Measurements from ENCODE around the gene ATG16L2.

Gene ATG16L2

GRCh38 chr11:72776117-72776843 is 37.9 kb upstream of the ATG16L2 start:
- TF ChIP-seq, protein P1, sequence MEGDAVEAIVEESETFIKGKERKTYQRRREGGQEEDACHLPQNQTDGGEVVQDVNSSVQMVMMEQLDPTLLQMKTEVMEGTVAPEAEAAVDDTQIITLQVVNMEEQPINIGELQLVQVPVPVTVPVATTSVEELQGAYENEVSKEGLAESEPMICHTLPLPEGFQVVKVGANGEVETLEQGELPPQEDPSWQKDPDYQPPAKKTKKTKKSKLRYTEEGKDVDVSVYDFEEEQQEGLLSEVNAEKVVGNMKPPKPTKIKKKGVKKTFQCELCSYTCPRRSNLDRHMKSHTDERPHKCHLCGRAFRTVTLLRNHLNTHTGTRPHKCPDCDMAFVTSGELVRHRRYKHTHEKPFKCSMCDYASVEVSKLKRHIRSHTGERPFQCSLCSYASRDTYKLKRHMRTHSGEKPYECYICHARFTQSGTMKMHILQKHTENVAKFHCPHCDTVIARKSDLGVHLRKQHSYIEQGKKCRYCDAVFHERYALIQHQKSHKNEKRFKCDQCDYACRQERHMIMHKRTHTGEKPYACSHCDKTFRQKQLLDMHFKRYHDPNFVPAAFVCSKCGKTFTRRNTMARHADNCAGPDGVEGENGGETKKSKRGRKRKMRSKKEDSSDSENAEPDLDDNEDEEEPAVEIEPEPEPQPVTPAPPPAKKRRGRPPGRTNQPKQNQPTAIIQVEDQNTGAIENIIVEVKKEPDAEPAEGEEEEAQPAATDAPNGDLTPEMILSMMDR (conservative IDR thresholded peaks at IDR 0.05; ENCODE audit: low read length), result no peak
- H3K4me3 ChIP-seq (ENCODE audit: low read length), result no peak overlapping the region
- no peak for DNase-seq (ENCODE audit: low read depth)

- H3K4me3 ChIP-seq (ENCODE audit: low read length), result no peak overlapping the region
- TF ChIP-seq, protein P1 (conservative IDR thresholded peaks at IDR 0.05; ENCODE audit: low read length), result no peak
- DNase-seq (ENCODE audit: low read depth), result no peak
These were observed 37.1 kb upstream of the ATG16L2 start for GRCh38 chr11:72776844-72777754.

- no peak overlapping the region for H3K4me3 ChIP-seq (ENCODE audit: low read length)
- TF ChIP-seq, protein P1 (conservative IDR thresholded peaks at IDR 0.05; ENCODE audit: low read length), result no peak
- DNase-seq (ENCODE audit: low read depth), result no peak
These were observed 36.4 kb upstream of the ATG16L2 start for GRCh38 chr11:72777755-72778278.

- DNase-seq (ENCODE audit: low read depth), result no peak
- TF ChIP-seq, protein P1 (conservative IDR thresholded peaks at IDR 0.05; ENCODE audit: low read length), result no peak
- H3K4me3 ChIP-seq (ENCODE audit: low read length), result no peak overlapping the region
These were observed 35.4 kb upstream of the ATG16L2 start for GRCh38 chr11:72778535-72779494.

DNA sequence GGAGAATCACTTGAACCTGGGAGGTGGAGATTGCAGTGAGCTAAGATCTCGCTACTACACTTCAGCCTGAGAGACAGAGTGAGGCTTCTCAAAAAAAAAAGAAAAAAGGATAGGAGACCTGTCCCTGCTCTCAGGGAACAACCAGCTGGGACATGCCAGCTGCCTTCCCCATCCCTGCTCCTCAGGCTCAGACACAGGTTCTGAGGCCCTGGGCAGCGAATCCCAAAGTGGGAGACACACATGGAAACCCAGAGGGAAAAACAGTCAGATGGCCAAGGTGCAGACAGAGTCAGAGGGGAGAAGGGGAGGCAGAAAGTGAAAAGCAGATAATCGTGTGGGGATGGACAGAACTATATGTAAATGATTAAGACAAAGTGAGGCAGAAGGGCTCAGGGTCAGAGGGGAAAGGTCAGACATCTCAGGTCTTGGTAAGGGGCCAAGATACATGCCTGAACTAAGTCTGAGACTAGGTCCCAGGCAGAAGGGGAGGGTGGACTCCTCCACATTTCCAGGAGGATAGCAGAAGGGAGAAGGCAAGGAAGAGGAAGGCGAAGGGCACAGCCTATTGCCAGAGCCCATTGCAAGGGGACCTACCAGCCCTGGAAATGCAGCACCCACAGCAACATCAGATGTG is 34.6 kb upstream of the ATG16L2 start:
- TF ChIP-seq, protein P1 (conservative IDR thresholded peaks at IDR 0.05; ENCODE audit: low read length), result no peak
- no peak overlapping the region for H3K4me3 ChIP-seq (ENCODE audit: low read length)
- DNase-seq (ENCODE audit: low read depth), result no peak

Data from AG10803 (cell line).